Neuronal stem cell (in vitro differentiated cells): ENCODE measurements around the gene PLSCR5.

Source experiments
- DNase-seq: peaks from one replicate; pipeline ENCODE4 v3.0.0-alpha.2; 2013; ENCODE audit warnings: low spot score
- H2AFZ ChIP-seq: one replicate; pipeline ENCODE4 v1.6.1; 2013; ENCODE audit warnings: mild to moderate bottlenecking, low read length, inconsistent platforms
- H2AK5ac ChIP-seq: 2 replicates; pipeline ENCODE4 v1.6.1; 2013; ENCODE audit warnings: low read depth, mild to moderate bottlenecking, inconsistent platforms, low read length, moderate library complexity, mixed read lengths
- H2BK120ac ChIP-seq: 2 replicates; pipeline ENCODE4 v1.6.1; 2013; ENCODE audit warnings: low read depth, mild to moderate bottlenecking, inconsistent platforms, low read length, moderate library complexity, mixed read lengths
- H2BK12ac ChIP-seq: one replicate; pipeline ENCODE4 v1.6.1; 2013; ENCODE audit warnings: low read length, inconsistent platforms
- H2BK15ac ChIP-seq: 2 replicates; pipeline ENCODE4 v1.6.1; 2013; ENCODE audit warnings: mild to moderate bottlenecking, low read length, inconsistent platforms, mixed read lengths
- H2BK5ac ChIP-seq: one replicate; pipeline ENCODE4 v1.6.1; 2013; ENCODE audit warnings: inconsistent platforms, mild to moderate bottlenecking, low read length, moderate library complexity
- H3K14ac ChIP-seq: one replicate; pipeline ENCODE4 v1.6.1; 2013; ENCODE audit warnings: low read length, inconsistent platforms
- H3K18ac ChIP-seq: 2 replicates; pipeline ENCODE4 v1.6.1; 2013; ENCODE audit warnings: low read length, inconsistent platforms
- H3K23ac ChIP-seq: 2 replicates; pipeline ENCODE4 v1.6.1; 2013; ENCODE audit warnings: low read depth, mild to moderate bottlenecking, mixed read lengths, low read length, inconsistent platforms; ENCODE audit not compliant: poor library complexity
- H3K27ac ChIP-seq: replicated peaks from 3 replicates; pipeline ENCODE4 v1.5.1; 2013; ENCODE audit warnings: low read length, inconsistent platforms
- H3K27me3 ChIP-seq, 3 experiments: 2 replicates each; pipeline ENCODE4 v1.6.1; 2013; ENCODE audit warnings: low read length in 3 of 3, mild to moderate bottlenecking in 2 of 3, inconsistent platforms in 1 of 3, low read depth in 1 of 3, mixed read lengths in 1 of 3, moderate library complexity in 1 of 3; ENCODE audit not compliant: control insufficient read depth in 3 of 3, insufficient read depth in 3 of 3
- H3K36me3 ChIP-seq, 2 donors: replicated peaks in 1 of 2; 2 replicates each; pipeline ENCODE4 v1.6.1; 2013; ENCODE audit warnings: low read length in 2 of 2; ENCODE audit not compliant: control insufficient read depth in 2 of 2, insufficient read depth in 2 of 2
- H3K4ac ChIP-seq: 2 replicates; pipeline ENCODE4 v1.6.1; 2013; ENCODE audit warnings: inconsistent platforms, mild to moderate bottlenecking, low read length, moderate library complexity
- H3K4me1 ChIP-seq, 2 donors: 1 replicate in 1 of 2; 2 replicates in 1 of 2; pipeline ENCODE4 v1.6.1; 2013; ENCODE audit warnings: low read length in 2 of 2, low read depth in 1 of 2; ENCODE audit not compliant: control insufficient read depth in 2 of 2, insufficient read depth in 1 of 2
- H3K4me2 ChIP-seq: one replicate; pipeline ENCODE4 v1.6.1; 2013; ENCODE audit warnings: mild to moderate bottlenecking, low read length, inconsistent platforms; ENCODE audit not compliant: insufficient read depth, poor library complexity, severe bottlenecking
- H3K4me3 ChIP-seq, 2 donors: 2 replicates each; pipeline ENCODE4 v1.5.1; 2013; ENCODE audit warnings: low read length in 2 of 2, mild to moderate bottlenecking in 2 of 2, inconsistent platforms in 1 of 2, moderate library complexity in 1 of 2
- H3K79me1 ChIP-seq: one replicate; pipeline ENCODE4 v1.6.1; 2013; ENCODE audit warnings: low read depth, mild to moderate bottlenecking, inconsistent platforms, low read length, moderate library complexity
- H3K9ac ChIP-seq: one replicate; pipeline ENCODE4 v1.6.1; 2013; ENCODE audit warnings: mild to moderate bottlenecking, low read depth, low read length, inconsistent platforms; ENCODE audit not compliant: poor library complexity
- H3K9me3 ChIP-seq, 2 donors: replicated peaks in 1 of 2; 2 replicates each; pipeline versions ENCODE3 to v1.6.1; 2013; ENCODE audit warnings: low read length in 2 of 2, mild to moderate bottlenecking in 2 of 2, inconsistent platforms in 1 of 2, low read depth in 1 of 2, mixed read lengths in 1 of 2, moderate library complexity in 1 of 2; ENCODE audit not compliant: control insufficient read depth in 2 of 2, insufficient read depth in 1 of 2
- H4K8ac ChIP-seq: one replicate; pipeline ENCODE4 v1.6.1; 2013; ENCODE audit warnings: low read depth, mild to moderate bottlenecking, inconsistent platforms, low read length, moderate library complexity
- H4K91ac ChIP-seq: one replicate; pipeline ENCODE4 v1.6.1; 2013; ENCODE audit warnings: low read length, low read depth, mild to moderate bottlenecking, inconsistent platforms; ENCODE audit not compliant: poor library complexity
- WGBS, 2 donors: extraction: QIAGEN DNeasy Blood & Tissue Kit; methylation state at CpG; one replicate each; pipeline ENCODE4 v1.1.7; 2013; ENCODE audit warnings: missing lambda C conversion rate in 2 of 2, mixed read lengths in 1 of 2; ENCODE audit not compliant: insufficient read length in 2 of 2, insufficient replicate concordance in 1 of 2; ENCODE audit errors: extremely low coverage in 2 of 2; 5-methylcytosine and 5-hydroxymethylcytosine counted together

Gene PLSCR5

GRCh38 chr3:146540236-146540635 is 64.9 kb downstream of the PLSCR5 start:
- no peak overlapping the region for H2BK5ac ChIP-seq
- no peak overlapping the region for H2AFZ ChIP-seq
- no peak overlapping the region for H4K8ac ChIP-seq
- H3K27ac ChIP-seq = no peak overlapping the region
- no peak overlapping the region for H2BK120ac ChIP-seq
- no peaks in the 10 kb centered on the region for H3K79me1 ChIP-seq
- H3K4me1 ChIP-seq = peaks cover 3 to 7% of the 10 kb centered on the region in 2 donors
- no peak overlapping the region for H3K4me2 ChIP-seq
- no peak overlapping the region for H3K14ac ChIP-seq
- no peak overlapping the region for H3K4ac ChIP-seq
- no peak overlapping the region for H3K9ac ChIP-seq
- no peak for DNase-seq
- H3K36me3 ChIP-seq = peaks cover 0 to 18% of the 10 kb centered on the region in 2 donors
- H3K27me3 ChIP-seq = no peaks in the 10 kb centered on the region
- no peak overlapping the region for H3K4me3 ChIP-seq
- H2BK15ac ChIP-seq = no peak overlapping the region
- H3K18ac ChIP-seq = no peak overlapping the region
- H3K9me3 ChIP-seq = peaks cover 0 to 20% of the 10 kb centered on the region in 2 donors
- no peak overlapping the region for H2BK12ac ChIP-seq
- H3K23ac ChIP-seq = no peak overlapping the region
- H4K91ac ChIP-seq = no peak overlapping the region
- H2AK5ac ChIP-seq = no peak overlapping the region
- WGBS, 2 donors = no CpG with 5 or more reads among the region's 1 CpG

GRCh38 chr3:146539315-146539714 is 65.8 kb downstream of the PLSCR5 start:
- no CpG with 5 or more reads among the region's 3 CpGs for WGBS, 2 donors
- Histone ChIP-seq H3K27me3 (no peaks in the 10 kb centered on the region), H4K8ac (no peak overlapping the region), H2BK15ac (no peak overlapping the region), H3K4me1 (peaks cover 3 to 7% of the 10 kb centered on the region in 2 donors), H2BK12ac (no peak overlapping the region), H3K27ac (no peak overlapping the region), H3K4me2 (no peak overlapping the region), H4K91ac (no peak overlapping the region), H2BK5ac (no peak overlapping the region), H3K79me1 (no peaks in the 10 kb centered on the region), H3K23ac (no peak overlapping the region), H3K9ac (no peak overlapping the region), H3K4me3 (no peak overlapping the region), H2AK5ac (no peak overlapping the region), H3K14ac (no peak overlapping the region), H2AFZ (no peak overlapping the region), H3K18ac (no peak overlapping the region), H2BK120ac (no peak overlapping the region), H3K4ac (no peak overlapping the region), H3K36me3 (peaks cover 0 to 18% of the 10 kb centered on the region in 2 donors), H3K9me3 (peaks cover 0 to 20% of the 10 kb centered on the region in 2 donors)
- DNase-seq = no peak

DNA sequence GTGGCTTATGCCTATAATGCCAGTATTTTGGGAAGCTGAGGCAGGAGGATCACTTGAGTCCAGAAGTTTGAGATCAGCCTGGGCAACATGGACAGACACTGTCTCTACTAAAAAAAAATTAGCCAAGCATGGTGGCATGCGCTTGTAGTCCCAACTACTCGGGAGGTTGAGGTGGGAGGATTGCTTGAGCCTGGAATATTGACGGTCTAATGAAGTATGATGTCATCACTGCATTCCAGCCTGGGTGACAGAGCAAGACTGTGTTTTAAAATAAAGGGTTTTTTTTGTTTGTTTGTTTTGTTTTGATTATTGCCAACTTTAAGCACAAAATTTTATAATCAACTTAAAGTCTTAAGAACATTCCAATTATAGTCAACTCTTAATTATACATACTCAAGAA is 67.5 kb downstream of the PLSCR5 start:
- no peak overlapping the region for H3K23ac ChIP-seq
- H3K4ac ChIP-seq = no peak overlapping the region
- H2BK120ac ChIP-seq = no peak overlapping the region
- H2BK15ac ChIP-seq = no peak overlapping the region
- H3K27me3 ChIP-seq = no peaks in the 10 kb centered on the region
- H2BK12ac ChIP-seq = no peak overlapping the region
- H3K4me1 ChIP-seq = peaks cover 3% of the 10 kb centered on the region in 2 donors
- no peak overlapping the region for H2AFZ ChIP-seq
- peaks cover 0 to 20% of the 10 kb centered on the region in 2 donors for H3K9me3 ChIP-seq
- H4K8ac ChIP-seq = no peak overlapping the region
- H3K18ac ChIP-seq = no peak overlapping the region
- no peak overlapping the region for H4K91ac ChIP-seq
- peaks cover 0 to 27% of the 10 kb centered on the region in 2 donors for H3K36me3 ChIP-seq
- WGBS, 2 donors = no CpG with 5 or more reads among the region's 3 CpGs
- no peak overlapping the region for H3K4me3 ChIP-seq
- H2BK5ac ChIP-seq = no peak overlapping the region
- no peak overlapping the region for H3K14ac ChIP-seq
- no peaks in the 10 kb centered on the region for H3K79me1 ChIP-seq
- no peak overlapping the region for H3K9ac ChIP-seq
- H3K27ac ChIP-seq = no peak overlapping the region
- H2AK5ac ChIP-seq = no peak overlapping the region
- H3K4me2 ChIP-seq = no peak overlapping the region
- no peak for DNase-seq

DNA sequence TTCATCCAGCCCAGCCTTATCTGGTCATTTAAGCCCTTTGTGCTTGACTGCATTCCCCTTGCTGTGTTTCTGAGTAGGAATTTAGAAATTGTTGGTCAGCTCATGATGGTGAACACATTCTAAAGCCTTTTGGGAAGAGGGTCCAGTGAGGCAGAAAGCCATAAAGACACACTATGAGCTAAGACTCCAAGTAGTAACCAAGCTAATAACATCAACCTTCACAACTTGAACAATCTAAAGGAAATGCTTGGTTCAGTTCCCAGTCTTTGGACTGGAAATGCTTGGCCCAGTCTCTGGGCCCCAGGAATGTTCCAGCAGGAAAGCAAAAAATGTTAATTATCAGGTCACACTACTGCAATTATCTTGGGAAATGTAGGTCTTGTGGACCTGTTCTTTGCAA is 68.5 kb downstream of the PLSCR5 start:
- no peak overlapping the region for H4K8ac ChIP-seq

More for the DNA sequence above, 68.5 kb downstream of the PLSCR5 start:
- no peak overlapping the region for H2BK120ac ChIP-seq
- H3K27me3 ChIP-seq = no peaks in the 10 kb centered on the region
- H3K36me3 ChIP-seq = peaks cover 0 to 37% of the 10 kb centered on the region in 2 donors
- no peak overlapping the region for H2BK5ac ChIP-seq
- no peak overlapping the region for H3K4me2 ChIP-seq
- H3K14ac ChIP-seq = no peak overlapping the region
- no peak overlapping the region for H2BK15ac ChIP-seq
- H3K4me3 ChIP-seq = no peak overlapping the region
- H2AK5ac ChIP-seq = no peak overlapping the region
- no peak overlapping the region for H3K18ac ChIP-seq
- H3K9ac ChIP-seq = no peak overlapping the region
- no peaks in the 10 kb centered on the region for H3K79me1 ChIP-seq
- peaks cover 0 to 20% of the 10 kb centered on the region in 2 donors for H3K9me3 ChIP-seq
- H4K91ac ChIP-seq = no peak overlapping the region
- H2BK12ac ChIP-seq = no peak overlapping the region
- no peak overlapping the region for H3K23ac ChIP-seq
- H2AFZ ChIP-seq = no peak overlapping the region
- no peak for DNase-seq
- H3K27ac ChIP-seq = no peak overlapping the region
- no peak overlapping the region for H3K4ac ChIP-seq
- H3K4me1 ChIP-seq = peaks cover 3% of the 10 kb centered on the region in 2 donors
